Endothelial cell of umbilical vein (primary cell): Measurements from ENCODE around the gene DNAJC7. TPM values are rescaled to one million over a fixed set of nuclear protein-coding genes. Genes with fewer than 3 reads are reported as not detected.

Experiments used
- BruUV-seq: library from RNA; stranded (reverse); fragments of 400-500 nt; replicated peaks from 2 replicates; lab custom pipeline; 2021; lab: Mats Ljungman, UMichigan
- CTCF ChIA-PET: fragments of 300-600, 350-600 bp; sonication (Branson Sonifier 250); formaldehyde crosslinking; loops from one replicate; lab custom pipeline; 2021; ENCODE audit warnings: antibody characterized with exemption, inconsistent platforms; lab: Charles Lee
- POLR2A ChIA-PET: fragments of 300-600, 350-600 bp; sonication (Branson Sonifier 250); formaldehyde crosslinking; loops from one replicate; lab custom pipeline; 2021; ENCODE audit warnings: antibody characterized with exemption, inconsistent platforms; lab: Charles Lee
- DNase-seq: peaks from one replicate; pipeline ENCODE4 v3.0.0-alpha.2; 2011; ENCODE audit warnings: low read depth, low spot score
- FAIRE-seq: peaks from 2 replicates; lab custom pipeline; 2011; peaks lifted over from hg19 to GRCh38; lab: Jason Lieb, UNC
- H2AFZ ChIP-seq: 2 replicates; pipeline ENCODE4 v1.6.0; 2012; ENCODE audit warnings: low read depth, low read length, control low read depth, inconsistent platforms
- H3K27ac ChIP-seq: 2 replicates; pipeline ENCODE4 v1.5.1; 2011; ENCODE audit warnings: low read depth, mild to moderate bottlenecking, control low read depth, low read length, moderate library complexity; ENCODE audit not compliant: insufficient read depth
- H3K27me3 ChIP-seq, 2 experiments: 2 replicates each; pipeline versions ENCODE4 v1.6.0 to v1.6.1; 2011; ENCODE audit warnings: low read length in 2 of 2, mixed read lengths in 1 of 2; ENCODE audit not compliant: control insufficient read depth in 2 of 2, insufficient read depth in 2 of 2
- H3K36me3 ChIP-seq, 2 experiments: 2 replicates in 1 of 2; 3 replicates in 1 of 2; pipeline ENCODE4 v1.5.1; 2011; ENCODE audit warnings: low read length in 2 of 2, mild to moderate bottlenecking in 1 of 2, moderate library complexity in 1 of 2; ENCODE audit not compliant: control insufficient read depth in 2 of 2, insufficient read depth in 2 of 2; ENCODE audit errors: extremely low read depth in 1 of 2
- H3K4me1 ChIP-seq: 3 replicates; pipeline ENCODE4 v1.5.1; 2011; ENCODE audit warnings: mild to moderate bottlenecking, low read length; ENCODE audit not compliant: control insufficient read depth, insufficient read depth; ENCODE audit errors: extremely low read depth
- H3K4me2 ChIP-seq: 2 replicates; pipeline ENCODE4 v1.6.1; 2011; ENCODE audit warnings: low read length, control low read depth, mixed read lengths; ENCODE audit not compliant: insufficient read depth
- H3K4me3 ChIP-seq, 3 experiments: fragments of 200-600 bp in 1 of 3; sonication (generic), shearing (Covaris generic) in 1 of 3; replicated peaks in 1 of 3; 2 replicates each; pipeline ENCODE4 v1.5.1; 2011 to 2016; ENCODE audit warnings: control low read depth in 3 of 3, low read length in 3 of 3, mild to moderate bottlenecking in 2 of 3, inconsistent platforms in 1 of 3, low read depth in 1 of 3, moderate library complexity in 1 of 3; ENCODE audit not compliant: insufficient read depth in 1 of 3
- H3K79me2 ChIP-seq: 2 replicates; pipeline ENCODE4 v1.6.0; 2012; ENCODE audit warnings: low read length, inconsistent platforms; ENCODE audit not compliant: control insufficient read depth, insufficient read depth
- H3K9ac ChIP-seq: replicated peaks from 2 replicates; pipeline ENCODE3; 2011; ENCODE audit warnings: low read length, control low read depth; ENCODE audit not compliant: insufficient read depth; ENCODE audit errors: extremely low read depth
- H3K9me1 ChIP-seq: replicated peaks from 3 replicates; pipeline ENCODE4 v1.6.0; 2011; ENCODE audit warnings: mild to moderate bottlenecking, low read length; ENCODE audit not compliant: control insufficient read depth, insufficient read depth; ENCODE audit errors: extremely low read depth
- H3K9me3 ChIP-seq: replicated peaks from 2 replicates; pipeline ENCODE4 v1.5.1; 2012; ENCODE audit warnings: low read length, inconsistent platforms; ENCODE audit not compliant: control insufficient read depth, insufficient read depth
- H4K20me1 ChIP-seq: replicated peaks from 2 replicates; pipeline ENCODE3; 2011; ENCODE audit warnings: mild to moderate bottlenecking, low read length; ENCODE audit not compliant: control insufficient read depth, insufficient read depth; ENCODE audit errors: extremely low read depth
- EZH2 ChIP-seq: IDR thresholded peaks from 2 replicates; pipeline ENCODE4 v1.6.1; 2012; ENCODE audit warnings: borderline replicate concordance, low read depth, mild to moderate bottlenecking, moderate library complexity, low read length, inconsistent platforms; ENCODE audit not compliant: severe bottlenecking
- FOS ChIP-seq: IDR thresholded peaks from 2 replicates; pipeline ENCODE4 v1.6.1; 2011; ENCODE audit warnings: mild to moderate bottlenecking, low read length, moderate library complexity, borderline replicate concordance; ENCODE audit not compliant: insufficient read depth
- GATA2 ChIP-seq: IDR thresholded peaks from 2 replicates; pipeline ENCODE4 v1.7.0; 2011; ENCODE audit warnings: low read depth, mild to moderate bottlenecking, moderate library complexity, mixed read lengths, low read length; ENCODE audit not compliant: insufficient read length, insufficient read depth
- JUN ChIP-seq: IDR thresholded peaks from 2 replicates; pipeline ENCODE4 v1.6.1; 2011; ENCODE audit warnings: borderline replicate concordance, low read depth; ENCODE audit not compliant: insufficient read length, insufficient read depth
- MAX ChIP-seq: IDR thresholded peaks from 2 replicates; pipeline ENCODE4 v1.6.1; 2011; ENCODE audit not compliant: insufficient read depth, insufficient read length
- MYC ChIP-seq: IDR thresholded peaks from one replicate; pipeline ENCODE4 v1.6.1; 2011; ENCODE audit warnings: mild to moderate bottlenecking, low read depth, low read length
- POLR2A ChIP-seq: IDR thresholded peaks from 2 replicates; pipeline ENCODE4 v1.6.1; 2012; ENCODE audit warnings: low read depth, mild to moderate bottlenecking, control low read depth, low read length
- POLR2AphosphoS5 ChIP-seq: IDR thresholded peaks from 2 replicates; pipeline ENCODE4 v1.6.1; 2012; ENCODE audit warnings: low read depth, mild to moderate bottlenecking, control low read depth, low read length, moderate library complexity; ENCODE audit not compliant: insufficient read depth
- dilution Hi-C: fragments of 300-500 bp; cut with MboI; formaldehyde crosslinking; loops from one replicate; pipeline ENCODE4 v1.15.0; 2019; ENCODE audit warnings: low sequenced_read_pairs; ENCODE audit not compliant: extremely low pct_ligation_motif_present
- intact Hi-C: fragments of 100-400 bp; cut with micrococcal nuclease; formaldehyde crosslinking; loops from one replicate; pipeline ENCODE4 v1.10.0; 2022
- polyA plus RNA-seq, 4 experiments: library from polyadenylated mRNA; depleted of rRNA in 3 of 4; stranded (reverse) in 3 of 4; unstranded in 1 of 4; fragments of >200 nt; gene quantifications; 2 replicates each; pipeline versions ENCODE4 v1.2.1 to v1.2.3, GENCODE V29; 2011 to 2012; ENCODE audit warnings: missing spikeins in 1 of 4
- total RNA-seq: library from RNA; stranded (reverse); gene quantifications from 2 replicates; pipeline ENCODE4 v1.2.3, GENCODE V29; 2021
- TF ChIP-seq, protein P1 (sequence below), 2 donors: IDR thresholded peaks; 1 replicate in 1 of 2; 2 replicates in 1 of 2; pipeline ENCODE4 v1.5.1; 2011; ENCODE audit warnings: low read length in 2 of 2, mild to moderate bottlenecking in 2 of 2, moderate library complexity in 2 of 2, control low read depth in 1 of 2, inconsistent platforms in 1 of 2, low read depth in 1 of 2; ENCODE audit not compliant: insufficient read depth in 1 of 2; ENCODE audit errors: extremely low read depth in 1 of 2

DNAJC7 gene
- total and polyA plus RNA-seq, 2 donors (not counting 3 experiments of a cell fraction or from before 2014, with no cell fraction given) = 19.8 to 111 TPM

- Histone ChIP-seq H4K20me1 (no peaks in the 10 kb centered on the region), H3K9me1 (no peaks in the 10 kb centered on the region), H3K27me3 (no peaks in the 10 kb centered on the region), H3K9me3 (no peaks in the 10 kb centered on the region), H3K36me3 (peaks cover 13 to 65% of the 10 kb centered on the region in 2 experiments), H3K4me3 (no peak overlapping the region), H3K4me1 (no peaks in the 10 kb centered on the region), H3K9ac (no peak overlapping the region), H3K27ac (no peak overlapping the region), H3K79me2 (peaks cover 7% of the 10 kb centered on the region), H2AFZ (no peak overlapping the region), H3K4me2 (no peak overlapping the region)
- intact Hi-C loops (no loop called here), dilution Hi-C loops (loop anchor here (25.0 kb wide), 1 partner anchor 139 kb away; the partner anchor contains the start of genes DHX58, HSPB9 and KAT2A)
- TF ChIP-seq, protein P1, sequence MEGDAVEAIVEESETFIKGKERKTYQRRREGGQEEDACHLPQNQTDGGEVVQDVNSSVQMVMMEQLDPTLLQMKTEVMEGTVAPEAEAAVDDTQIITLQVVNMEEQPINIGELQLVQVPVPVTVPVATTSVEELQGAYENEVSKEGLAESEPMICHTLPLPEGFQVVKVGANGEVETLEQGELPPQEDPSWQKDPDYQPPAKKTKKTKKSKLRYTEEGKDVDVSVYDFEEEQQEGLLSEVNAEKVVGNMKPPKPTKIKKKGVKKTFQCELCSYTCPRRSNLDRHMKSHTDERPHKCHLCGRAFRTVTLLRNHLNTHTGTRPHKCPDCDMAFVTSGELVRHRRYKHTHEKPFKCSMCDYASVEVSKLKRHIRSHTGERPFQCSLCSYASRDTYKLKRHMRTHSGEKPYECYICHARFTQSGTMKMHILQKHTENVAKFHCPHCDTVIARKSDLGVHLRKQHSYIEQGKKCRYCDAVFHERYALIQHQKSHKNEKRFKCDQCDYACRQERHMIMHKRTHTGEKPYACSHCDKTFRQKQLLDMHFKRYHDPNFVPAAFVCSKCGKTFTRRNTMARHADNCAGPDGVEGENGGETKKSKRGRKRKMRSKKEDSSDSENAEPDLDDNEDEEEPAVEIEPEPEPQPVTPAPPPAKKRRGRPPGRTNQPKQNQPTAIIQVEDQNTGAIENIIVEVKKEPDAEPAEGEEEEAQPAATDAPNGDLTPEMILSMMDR (IDR thresholded peaks at IDR 0.05; ENCODE audit: extremely low read depth in 1 of 2, insufficient read depth in 1 of 2, low read depth in 1 of 2, low read length in 2 of 2) = no peak
- no peak for TF ChIP-seq POLR2A
- TF ChIP-seq MAX = no peak
- no peak for TF ChIP-seq GATA2
- TF ChIP-seq MYC = no peak
- TF ChIP-seq POLR2AphosphoS5 = no peak
- no peak for TF ChIP-seq EZH2
- TF ChIP-seq JUN = no peak
- TF ChIP-seq FOS = no peak
- no TSS peak for BruUV-seq
- ChIA-PET POLR2A (interaction anchor here (0.7 kb wide), 1 partner anchor 22 kb away, joined by 3 read pairs; no protein-coding TSS in a partner anchor), CTCF (interaction anchor here (1.1 kb wide), 1 partner anchor 128 kb away, joined by 4 read pairs; no protein-coding TSS in a partner anchor)
- DNase-seq (no peak), FAIRE-seq (no peak)
Measured at GRCh38 chr17:41973408-41973811, 43.8 kb downstream of the DNAJC7 start.
